HepG2 (cell line): ENCODE data around the gene TXNDC12. TPM values are rescaled to one million over a fixed set of nuclear protein-coding genes. Genes with fewer than 3 reads are reported as not detected.

ENCODE experiments used
- AHDC1 ChIP-seq: sonication (generic); formaldehyde crosslinking; IDR thresholded peaks from 2 replicates; pipeline ENCODE4 v1.5.1; 2020; ENCODE audit warnings: mild to moderate bottlenecking, missing genetic modification reagents, borderline replicate concordance
- BCL6 ChIP-seq: IDR thresholded peaks from 2 replicates; pipeline ENCODE4 v1.6.1; 2016; ENCODE audit warnings: missing genetic modification reagents, missing compliant biosample characterization
- DRAP1 ChIP-seq: IDR thresholded peaks from 2 replicates; pipeline ENCODE4 v1.6.1; 2016; ENCODE audit warnings: missing genetic modification reagents, missing compliant biosample characterization
- HBP1 ChIP-seq: IDR thresholded peaks from 2 replicates; pipeline ENCODE4 v1.6.1; 2016; ENCODE audit warnings: low read depth, control low read depth
- HHEX ChIP-seq: IDR thresholded peaks from 2 replicates; pipeline ENCODE4 v1.6.1; 2016; ENCODE audit warnings: control low read depth
- KDM2A ChIP-seq: sonication (generic); formaldehyde crosslinking; IDR thresholded peaks from 2 replicates; pipeline ENCODE4 v1.4.0; 2020; ENCODE audit warnings: low read depth, missing genetic modification reagents, borderline replicate concordance
- RNF219 ChIP-seq: sonication (generic); formaldehyde crosslinking; IDR thresholded peaks from 2 replicates; pipeline ENCODE4 v1.5.0; 2020; ENCODE audit warnings: mild to moderate bottlenecking, missing genetic modification reagents
- TFE3 ChIP-seq: IDR thresholded peaks from 2 replicates; pipeline ENCODE4 v1.6.1; 2016
- ZFP1 ChIP-seq: IDR thresholded peaks from 2 replicates; pipeline ENCODE4 v1.6.1; 2016
- ZNF143 ChIP-seq: sonication (generic); formaldehyde crosslinking; IDR thresholded peaks from 2 replicates; pipeline ENCODE4 v1.4.0; 2020; ENCODE audit warnings: missing genetic modification reagents
- ZNF414 ChIP-seq: sonication (generic); formaldehyde crosslinking; IDR thresholded peaks from 2 replicates; pipeline ENCODE4 v1.5.0; 2020; ENCODE audit warnings: missing genetic modification reagents
- ZNF570 ChIP-seq: sonication (generic); formaldehyde crosslinking; IDR thresholded peaks from 2 replicates; pipeline ENCODE4 v1.4.0; 2020; ENCODE audit warnings: mild to moderate bottlenecking, missing genetic modification reagents, borderline replicate concordance
- ZNF576 ChIP-seq: sonication (generic); formaldehyde crosslinking; IDR thresholded peaks from 2 replicates; pipeline ENCODE4 v1.4.0; 2020; ENCODE audit warnings: mild to moderate bottlenecking, missing genetic modification reagents
- ZNF577 ChIP-seq: sonication (generic); formaldehyde crosslinking; IDR thresholded peaks from 2 replicates; pipeline ENCODE4 v1.4.0; 2020; ENCODE audit warnings: mild to moderate bottlenecking, low read depth, missing genetic modification reagents, borderline replicate concordance
- ZNF644 ChIP-seq: IDR thresholded peaks from 2 replicates; pipeline ENCODE4 v1.6.1; 2016; ENCODE audit warnings: low read depth
- ZNF678 ChIP-seq: sonication (generic); formaldehyde crosslinking; IDR thresholded peaks from 2 replicates; pipeline ENCODE4 v1.4.0; 2020; ENCODE audit warnings: mild to moderate bottlenecking, missing genetic modification reagents
- polyA plus RNA-seq, 8 experiments: library from polyadenylated mRNA; depleted of rRNA in 3 of 8; stranded (reverse) in 7 of 8; unstranded in 1 of 8; fragments of >200 nt; fragmentation: Illumina TruSeq in 4 of 8; extraction: Trizol in 4 of 8; gene quantifications; 2 replicates each; pipeline versions ENCODE4 v1.2.1 to v1.2.3, GENCODE V29; 2011 to 2016; ENCODE audit warnings: low read depth in 4 of 8, missing spikeins in 1 of 8, mixed read lengths in 1 of 8; ENCODE audit not compliant: insufficient read depth in 1 of 8
- total RNA-seq, 5 experiments: library from RNA; depleted of rRNA; stranded (reverse); fragments of >200 nt; fragmentation: Illumina TruSeq; extraction: Trizol; gene quantifications; 2 replicates each; pipeline ENCODE4 v1.2.3, GENCODE V29; 2016; ENCODE audit warnings: low read depth in 1 of 5

The TXNDC12 gene
- total and polyA plus RNA-seq, 2 of the 13 experiments (the other 11 are each of a cell fraction or from before 2014, with no cell fraction given), result 65.6 to 67.2 TPM

- TF ChIP-seq HHEX (peak; percentile 84), KDM2A (0 out of 2 replicates have a peak, but pooled peaks have one; percentile 44), BCL6 (CRISPR knock-in tag) (peak; percentile 89), ZNF577 (CRISPR knock-in tag) (no peak), HBP1 (CRISPR knock-in tag) (no peak), ZNF414 (CRISPR knock-in tag) (no peak), ZNF570 (CRISPR knock-in tag) (no peak), ZNF576 (CRISPR knock-in tag) (no peak), ZNF143 (CRISPR knock-in tag) (no peak), ZNF644 (no peak), DRAP1 (CRISPR knock-in tag) (no peak), ZFP1 (CRISPR knock-in tag) (0 out of 2 replicates have a peak, but pooled peaks have one; percentile 61), RNF219 (CRISPR knock-in tag) (no peak), ZNF678 (CRISPR knock-in tag) (no peak), AHDC1 (peak; percentile 78; the same call in 1 of the 2 replicates), TFE3 (no peak)
Observed at GRCh38 chr1:52098139-52098871, 43.3 kb upstream of the TXNDC12 start (continued).
